Measurements from ENCODE around the gene TTC13.

DNA sequence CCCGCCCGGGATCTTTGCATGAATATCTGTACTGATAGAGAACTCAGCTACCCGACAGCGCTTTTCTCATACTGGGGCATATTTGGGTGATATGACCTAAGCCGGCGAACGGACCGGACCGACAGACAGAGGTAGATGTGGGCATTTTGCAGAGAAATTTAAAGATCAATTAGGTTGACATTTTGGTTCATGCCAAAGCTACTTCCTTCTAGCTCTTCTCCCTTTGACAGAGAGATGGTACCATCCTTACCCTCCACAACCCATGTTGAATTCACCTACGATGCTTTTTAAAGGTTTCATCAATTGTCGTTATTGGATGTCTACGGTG is 692 bp upstream of the TTC13 start:
- TF ChIP-seq, protein P1, sequence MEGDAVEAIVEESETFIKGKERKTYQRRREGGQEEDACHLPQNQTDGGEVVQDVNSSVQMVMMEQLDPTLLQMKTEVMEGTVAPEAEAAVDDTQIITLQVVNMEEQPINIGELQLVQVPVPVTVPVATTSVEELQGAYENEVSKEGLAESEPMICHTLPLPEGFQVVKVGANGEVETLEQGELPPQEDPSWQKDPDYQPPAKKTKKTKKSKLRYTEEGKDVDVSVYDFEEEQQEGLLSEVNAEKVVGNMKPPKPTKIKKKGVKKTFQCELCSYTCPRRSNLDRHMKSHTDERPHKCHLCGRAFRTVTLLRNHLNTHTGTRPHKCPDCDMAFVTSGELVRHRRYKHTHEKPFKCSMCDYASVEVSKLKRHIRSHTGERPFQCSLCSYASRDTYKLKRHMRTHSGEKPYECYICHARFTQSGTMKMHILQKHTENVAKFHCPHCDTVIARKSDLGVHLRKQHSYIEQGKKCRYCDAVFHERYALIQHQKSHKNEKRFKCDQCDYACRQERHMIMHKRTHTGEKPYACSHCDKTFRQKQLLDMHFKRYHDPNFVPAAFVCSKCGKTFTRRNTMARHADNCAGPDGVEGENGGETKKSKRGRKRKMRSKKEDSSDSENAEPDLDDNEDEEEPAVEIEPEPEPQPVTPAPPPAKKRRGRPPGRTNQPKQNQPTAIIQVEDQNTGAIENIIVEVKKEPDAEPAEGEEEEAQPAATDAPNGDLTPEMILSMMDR (IDR thresholded peaks at IDR 0.05 in 4 of 5, conservative IDR thresholded peaks at IDR 0.05 in 1 of 5): no peak
- TF ChIP-seq POLR2A (IDR thresholded peaks at IDR 0.05): no peak
